ENCODE measurements around the gene PIKFYVE.
"Not testable (repeated sequence)": the region's sequence is repeated elsewhere in the genome, so short reads cannot be mapped to it uniquely, and the experiment has no call there.

The PIKFYVE gene

GRCh38 chr2:208254871-208255556 is 11.0 kb upstream of the PIKFYVE start, which contains the start of gene IDH1:
Gene IDH1 (minus strand): TSS chr2:208255071. CDS start chr2:208251551, 3,520 bp downstream.
- DNase-seq (ENCODE audit: low read depth in 3 of 3, low spot score in 1 of 3), result peak; percentile 76 to 97 (median 79)

DNA sequence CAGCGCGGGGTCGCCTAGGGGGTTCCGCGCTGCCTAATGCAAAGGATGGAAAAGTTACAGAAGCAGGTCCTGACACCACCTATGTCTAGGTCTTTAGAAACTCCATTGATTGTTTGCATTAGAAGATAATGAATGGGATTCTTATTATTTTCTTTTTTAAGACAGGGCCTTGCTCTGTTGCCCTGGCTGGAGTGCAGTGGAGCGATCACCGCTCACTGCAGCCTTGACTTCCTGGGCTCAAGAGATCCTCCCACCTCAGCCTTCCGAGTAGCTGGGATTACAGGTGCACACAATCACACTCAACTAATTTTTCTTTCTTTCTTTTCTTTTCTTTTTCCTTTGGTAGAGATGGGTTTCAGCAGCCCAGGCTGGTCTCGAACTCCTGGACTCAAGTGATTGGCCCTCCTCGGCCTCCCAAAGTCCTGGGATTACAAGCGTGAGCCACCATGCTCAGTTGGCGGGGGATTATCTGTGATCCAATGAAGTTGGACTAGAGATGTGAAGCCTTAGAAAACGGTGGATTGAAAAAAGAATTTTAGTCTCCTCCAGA is 10.4 kb upstream of the PIKFYVE start:
- DNase-seq (ENCODE audit: low read depth in 3 of 3, low spot score in 1 of 3), result no peak

DNA sequence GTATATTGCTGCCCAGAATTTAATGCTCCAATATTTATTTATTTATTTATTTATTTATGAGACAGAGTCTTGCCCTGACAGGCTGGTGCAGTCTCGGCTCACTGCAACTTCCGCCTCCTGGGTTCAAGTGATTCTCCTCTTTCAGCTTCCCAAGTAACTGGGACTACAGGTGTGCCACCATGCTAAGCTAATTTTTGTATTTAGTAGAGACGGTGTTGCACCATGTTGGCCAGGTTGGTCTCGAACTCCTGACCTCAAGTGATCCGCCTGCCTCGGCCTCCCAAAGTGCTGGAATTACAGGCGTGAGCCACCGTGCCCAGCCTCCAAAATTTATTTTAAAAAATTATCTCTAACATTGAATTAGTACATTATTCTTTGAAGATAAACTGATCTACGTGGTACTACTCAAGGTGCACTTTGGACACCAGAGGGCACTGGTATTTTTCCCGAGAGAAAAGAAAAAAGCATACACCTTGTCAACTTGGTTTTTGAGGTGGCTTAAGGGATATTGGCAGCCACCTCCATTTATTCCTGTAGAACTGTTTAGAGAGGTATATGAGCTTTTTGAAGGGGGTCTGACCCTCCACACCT is 9.8 kb upstream of the PIKFYVE start:
- DNase-seq (ENCODE audit: low read depth in 3 of 3, low spot score in 1 of 3), result no peak

DNA sequence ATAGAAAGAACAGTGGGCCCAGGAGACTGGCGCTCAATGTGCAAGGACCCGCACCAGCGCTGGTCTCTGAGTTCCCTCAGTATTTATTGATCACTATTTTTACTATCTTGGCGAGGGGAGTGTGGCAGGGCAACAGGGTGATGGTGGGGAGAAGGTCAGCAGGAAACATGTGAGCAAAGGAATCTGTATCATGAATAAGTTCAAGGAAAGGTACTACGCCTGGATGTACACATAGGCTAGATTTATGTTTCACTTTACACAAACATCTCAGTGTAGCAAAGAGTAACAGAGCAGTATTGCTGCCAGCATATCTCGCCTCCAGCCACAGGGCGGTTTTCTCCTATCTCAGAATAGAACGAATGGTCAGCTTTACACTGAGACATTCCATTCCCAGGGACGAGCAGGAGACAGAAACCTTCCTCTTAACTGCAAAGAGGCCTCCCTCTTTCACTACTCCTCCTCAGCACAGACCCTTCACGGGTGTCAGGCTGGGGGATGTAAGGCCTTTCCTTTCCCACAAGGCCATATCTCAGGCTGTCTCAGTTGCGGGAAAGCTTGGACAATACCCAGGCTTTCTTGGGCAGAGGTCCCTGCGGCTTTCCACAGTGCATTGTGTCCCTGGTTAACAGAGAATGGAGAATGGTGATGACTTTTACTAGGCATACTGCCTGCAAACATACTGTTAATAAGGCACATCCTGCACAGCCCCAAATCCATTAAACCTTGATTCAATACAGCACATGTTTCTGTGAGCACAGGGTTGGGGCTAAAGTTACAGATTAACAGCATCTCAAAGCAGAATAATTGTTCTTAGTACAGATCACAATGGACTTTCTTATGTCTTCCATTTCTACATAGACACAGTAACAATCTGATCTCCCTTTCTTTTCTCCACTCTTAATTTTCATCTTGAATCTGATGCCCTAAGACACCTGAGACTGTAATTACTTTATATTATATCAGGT is 8.9 kb upstream of the PIKFYVE start:
- DNase-seq (ENCODE audit: low read depth in 3 of 3, low spot score in 1 of 3), result not testable (repeated sequence)

GRCh38 chr2:208265371-208265800 is 669 bp upstream of the PIKFYVE start:
- DNase-seq (ENCODE audit: low read depth in 3 of 3, low spot score in 1 of 3), result no peak

DNA sequence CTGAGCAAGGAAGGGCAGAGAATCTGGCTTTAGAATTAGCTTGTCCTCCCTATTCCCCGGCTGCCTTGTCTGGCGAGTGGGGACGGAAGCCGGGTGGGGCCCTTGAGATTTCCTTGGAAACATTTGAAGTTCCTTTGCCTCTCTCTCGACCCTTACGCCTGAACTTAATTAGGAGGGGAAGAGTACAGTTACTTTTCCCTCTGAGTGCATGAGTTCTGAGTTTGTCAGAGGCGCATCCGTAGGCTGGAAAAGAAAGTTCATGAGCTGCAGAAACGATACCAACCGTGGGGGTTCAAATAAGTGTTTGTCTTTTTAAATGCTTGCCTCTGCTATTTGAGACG is 468 bp downstream of the PIKFYVE start:
- no peak for DNase-seq (ENCODE audit: low read depth in 3 of 3, low spot score in 1 of 3)

DNA sequence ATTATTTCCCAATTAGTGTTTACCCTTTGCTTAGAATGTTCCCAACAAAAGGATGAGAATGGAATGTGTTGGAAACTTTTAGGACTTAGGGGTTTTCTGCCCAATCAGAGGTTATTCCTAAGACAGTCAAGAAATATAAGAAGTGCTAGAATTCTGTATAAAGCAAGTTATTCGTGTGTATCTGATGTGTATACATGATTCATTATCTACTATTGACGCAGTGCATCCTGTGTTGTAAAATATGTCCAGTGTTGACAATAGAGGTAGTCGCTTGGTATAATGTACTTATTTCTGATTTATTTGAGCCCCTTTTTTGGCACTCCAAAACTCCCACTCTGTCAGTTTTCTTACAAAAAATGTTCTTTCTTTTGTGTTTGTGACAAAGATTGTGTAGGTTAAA is 881 bp downstream of the PIKFYVE start:
- DNase-seq (ENCODE audit: low read depth in 3 of 3, low spot score in 1 of 3), result no peak

- DNase-seq (ENCODE audit: low read depth in 3 of 3, low spot score in 1 of 3), result not testable (repeated sequence)
These were observed 1.5 kb downstream of the PIKFYVE start for GRCh38 chr2:208267526-208267925.

GRCh38 chr2:208268156-208268952 is 2.3 kb downstream of the PIKFYVE start:
- no peak for DNase-seq (ENCODE audit: low read depth in 3 of 3, low spot score in 1 of 3)

GRCh38 chr2:208269091-208269490 is 3.0 kb downstream of the PIKFYVE start:
- DNase-seq (ENCODE audit: low read depth in 3 of 3, low spot score in 1 of 3), result no peak

GRCh38 chr2:208274748-208275147 is 8.7 kb downstream of the PIKFYVE start:
- DNase-seq (ENCODE audit: low read depth in 3 of 3, low spot score in 1 of 3), result no peak

DNA sequence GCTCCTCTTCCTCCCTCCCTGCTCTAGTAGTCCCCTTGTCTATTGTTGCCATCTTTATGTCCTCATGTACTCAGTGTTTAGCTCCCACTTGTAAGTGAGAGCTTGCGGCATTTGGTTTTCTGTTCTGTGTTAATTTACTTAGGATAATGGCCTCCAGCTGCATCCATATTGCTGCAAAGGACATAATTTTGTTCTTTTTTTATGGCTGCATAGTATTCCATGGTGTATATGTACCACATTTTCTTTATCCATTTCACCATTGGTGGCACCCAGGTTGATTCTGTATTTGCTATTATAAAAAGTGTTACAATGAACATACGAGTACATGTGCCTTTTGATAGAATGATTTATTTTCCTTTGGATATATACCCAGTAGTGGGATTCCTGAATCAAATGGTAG is 12.5 kb downstream of the PIKFYVE start:
- no peak for DNase-seq (ENCODE audit: low read depth in 3 of 3, low spot score in 1 of 3)

- DNase-seq (ENCODE audit: low read depth in 3 of 3, low spot score in 1 of 3), result no peak
These were observed 13.2 kb downstream of the PIKFYVE start for GRCh38 chr2:208279236-208279635.

DNA sequence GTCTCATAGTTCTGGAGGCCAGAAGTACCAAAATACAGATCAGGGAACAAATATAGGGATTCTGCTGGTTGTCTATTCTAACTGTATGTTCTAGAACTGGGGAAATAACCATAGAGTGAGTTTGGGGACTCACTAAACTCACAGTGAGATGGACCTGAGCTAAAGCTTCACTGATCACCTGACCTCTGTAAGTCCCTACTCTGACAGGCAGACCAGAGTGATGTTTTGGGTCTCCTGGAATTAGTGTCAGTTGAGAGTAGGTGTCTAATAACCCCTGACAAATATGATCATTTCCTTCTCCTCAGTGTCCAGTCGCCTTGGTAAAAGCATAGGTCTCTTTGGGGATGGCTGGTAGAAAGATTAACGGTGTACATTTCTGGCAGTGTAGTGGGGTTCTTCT is 14.2 kb downstream of the PIKFYVE start:
- no peak for DNase-seq (ENCODE audit: low read depth in 3 of 3, low spot score in 1 of 3)

DNA sequence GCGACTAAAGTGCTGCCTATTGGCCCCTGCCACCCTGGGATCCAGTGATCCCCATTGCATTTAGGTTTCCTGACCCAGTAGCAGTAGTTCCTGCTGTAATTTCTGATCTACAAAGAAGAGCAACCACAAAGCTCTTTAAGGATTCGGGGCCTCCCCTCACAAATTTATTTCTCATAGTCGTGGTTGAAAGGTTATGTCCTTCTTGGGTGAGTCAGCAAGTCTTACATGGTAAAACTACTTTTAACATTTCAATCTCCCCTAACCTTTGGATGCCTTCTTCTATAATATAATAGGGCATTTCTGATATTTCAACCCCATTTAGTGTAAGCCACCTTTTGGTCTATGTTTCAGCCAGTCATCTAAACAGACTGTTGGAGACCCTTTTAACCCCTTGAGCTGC is 14.9 kb downstream of the PIKFYVE start:
- DNase-seq (ENCODE audit: low read depth in 3 of 3, low spot score in 1 of 3), result no peak

DNA sequence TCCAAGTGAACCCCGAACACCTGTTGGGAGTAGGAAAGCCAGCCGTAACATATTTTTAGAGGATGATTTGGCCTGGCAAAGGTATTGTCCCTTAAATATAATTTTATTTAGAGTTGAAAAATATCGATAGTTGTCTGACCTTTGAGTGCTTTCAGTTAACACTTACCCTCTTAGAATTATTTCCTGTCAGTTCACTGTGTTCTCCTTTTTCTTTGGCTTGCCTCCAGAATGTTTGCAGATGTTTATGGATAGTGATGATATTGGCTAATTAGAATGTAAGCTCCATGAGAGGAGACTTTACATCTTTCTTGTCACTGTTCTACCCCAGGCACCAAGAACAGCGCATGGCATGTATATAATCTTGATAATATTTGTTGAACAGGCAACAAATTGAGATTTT is 19.8 kb downstream of the PIKFYVE start:
- no peak for DNase-seq (ENCODE audit: low read depth in 3 of 3, low spot score in 1 of 3)

DNA sequence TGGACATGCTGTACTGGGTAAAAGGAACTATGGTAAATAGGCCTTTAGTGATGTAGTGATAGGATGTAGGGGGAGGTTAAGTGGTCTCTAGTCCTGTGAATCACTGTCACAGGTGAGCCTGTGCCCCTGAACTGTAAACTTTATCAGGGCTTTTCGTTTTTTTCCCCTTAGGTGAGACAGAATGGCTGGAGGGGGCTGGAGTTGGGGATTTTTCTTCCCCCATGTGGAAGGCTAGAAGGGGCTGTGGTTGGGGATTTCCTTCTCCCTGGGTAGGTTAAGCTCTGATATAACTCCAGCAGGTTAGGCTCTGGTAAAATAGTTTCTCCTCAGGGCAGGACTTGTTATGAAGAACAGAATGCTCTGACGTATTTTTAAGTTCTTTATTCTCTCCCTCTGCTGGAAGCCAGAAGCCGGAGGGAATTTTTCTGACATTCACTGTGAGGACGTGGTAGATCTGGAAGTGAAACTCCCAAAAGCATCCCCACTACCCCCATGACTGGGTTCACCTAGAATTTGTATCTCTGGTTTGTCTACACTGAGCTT is 28.5 kb downstream of the PIKFYVE start:
- DNase-seq (ENCODE audit: low read depth in 3 of 3, low spot score in 1 of 3), result no peak

DNA sequence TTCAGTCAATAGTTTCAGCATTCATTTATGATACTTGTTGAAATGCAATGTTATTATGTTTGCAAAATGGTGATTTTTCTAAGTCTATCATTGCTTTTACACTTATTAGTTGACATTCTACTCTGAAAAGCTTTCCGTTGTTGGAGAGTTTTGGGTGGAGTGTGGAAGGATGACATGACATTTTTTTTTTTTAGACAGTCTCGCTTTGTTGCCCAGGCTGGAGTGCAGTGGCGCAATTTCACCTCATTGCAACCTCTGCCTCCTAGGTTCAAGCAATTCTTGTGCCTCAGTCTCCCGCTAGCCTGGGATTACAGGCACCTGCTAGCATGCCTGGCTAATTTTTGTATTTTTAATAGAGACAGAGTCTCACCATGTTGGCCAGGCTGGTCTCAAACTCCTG is 29.8 kb downstream of the PIKFYVE start:
- no peak for DNase-seq (ENCODE audit: low read depth in 3 of 3, low spot score in 1 of 3)

- DNase-seq (ENCODE audit: low read depth in 3 of 3, low spot score in 1 of 3), result no peak
These were observed 30.6 kb downstream of the PIKFYVE start for GRCh38 chr2:208296610-208297009.

- no peak for DNase-seq (ENCODE audit: low read depth in 3 of 3, low spot score in 1 of 3)
These were observed 31.9 kb downstream of the PIKFYVE start for GRCh38 chr2:208297961-208298360.

Data from stimulated activated CD4-positive, alpha-beta T cell treated with anti-CD3 and anti-CD28 coated beads, TNF-alpha, amount 100 ng/mL, for 1 hour (primary cell).